Trophoblast cell (in vitro differentiated cells and primary cell): Measurements from ENCODE around the gene SAMD11.

Source experiments
- DNase-seq, 2 donors: peaks; one replicate each; pipeline ENCODE4 v3.0.0-alpha.2; 2016
- H2AFZ ChIP-seq: 2 replicates; pipeline ENCODE4 v1.6.1; 2013; ENCODE audit warnings: low read length, moderate library complexity, mild to moderate bottlenecking; ENCODE audit not compliant: insufficient read depth, poor library complexity
- H2AK5ac ChIP-seq: 2 replicates; pipeline ENCODE4 v1.6.1; 2013; ENCODE audit warnings: mild to moderate bottlenecking, low read length
- H2BK120ac ChIP-seq: 2 replicates; pipeline ENCODE4 v1.6.1; 2013; ENCODE audit warnings: low read length, mild to moderate bottlenecking, moderate library complexity; ENCODE audit not compliant: insufficient read depth, poor library complexity
- H2BK12ac ChIP-seq: 2 replicates; pipeline ENCODE4 v1.6.1; 2013; ENCODE audit warnings: mild to moderate bottlenecking, low read length, moderate library complexity
- H2BK5ac ChIP-seq: 2 replicates; pipeline ENCODE4 v1.6.1; 2013; ENCODE audit warnings: low read length, low read depth, moderate library complexity, mild to moderate bottlenecking; ENCODE audit not compliant: poor library complexity
- H3K14ac ChIP-seq: 2 replicates; pipeline ENCODE4 v1.6.1; 2013; ENCODE audit warnings: mild to moderate bottlenecking, low read length
- H3K18ac ChIP-seq: 2 replicates; pipeline ENCODE4 v1.6.1; 2013; ENCODE audit warnings: mild to moderate bottlenecking, low read length
- H3K23ac ChIP-seq: 2 replicates; pipeline ENCODE4 v1.6.1; 2013; ENCODE audit warnings: low read length
- H3K27ac ChIP-seq: 2 replicates; pipeline ENCODE4 v1.5.1; 2013; ENCODE audit warnings: low read depth, mild to moderate bottlenecking, inconsistent platforms, low read length, moderate library complexity
- H3K27me3 ChIP-seq: 2 replicates; pipeline ENCODE4 v1.6.1; 2013; ENCODE audit warnings: inconsistent platforms, mild to moderate bottlenecking, low read length, moderate library complexity; ENCODE audit not compliant: insufficient read depth
- H3K36me3 ChIP-seq, 2 experiments: 1 replicate in 1 of 2; 2 replicates in 1 of 2; pipeline ENCODE4 v1.6.1; 2013; ENCODE audit warnings: low read length in 2 of 2, mild to moderate bottlenecking in 2 of 2, moderate library complexity in 1 of 2; ENCODE audit not compliant: insufficient read depth in 2 of 2, control insufficient read depth in 1 of 2
- H3K4ac ChIP-seq: 2 replicates; pipeline ENCODE4 v1.6.1; 2013; ENCODE audit warnings: low read depth, mild to moderate bottlenecking, low read length, moderate library complexity
- H3K4me1 ChIP-seq, 2 experiments: 1 replicate in 1 of 2; 2 replicates in 1 of 2; pipeline ENCODE4 v1.6.1; 2013; ENCODE audit warnings: low read length in 2 of 2, mild to moderate bottlenecking in 2 of 2, moderate library complexity in 1 of 2; ENCODE audit not compliant: insufficient read depth in 2 of 2, control insufficient read depth in 1 of 2
- H3K4me2 ChIP-seq: 2 replicates; pipeline ENCODE4 v1.6.1; 2013; ENCODE audit warnings: inconsistent platforms, mild to moderate bottlenecking, low read length, moderate library complexity
- H3K4me3 ChIP-seq: 2 replicates; pipeline ENCODE4 v1.5.1; 2013; ENCODE audit warnings: mild to moderate bottlenecking, low read depth, low read length, inconsistent platforms
- H3K79me1 ChIP-seq: one replicate; pipeline ENCODE4 v1.6.1; 2013; ENCODE audit warnings: low read length
- H3K79me2 ChIP-seq: 2 replicates; pipeline ENCODE4 v1.6.1; 2013; ENCODE audit warnings: low read length, mild to moderate bottlenecking; ENCODE audit not compliant: control insufficient read depth, insufficient read depth, poor library complexity
- H3K9ac ChIP-seq: 2 replicates; pipeline ENCODE4 v1.6.1; 2013; ENCODE audit warnings: mild to moderate bottlenecking, low read length
- H3K9me3 ChIP-seq: 2 replicates; pipeline ENCODE4 v1.6.1; 2013; ENCODE audit warnings: low read depth, mild to moderate bottlenecking, control low read depth, inconsistent platforms, low read length; ENCODE audit not compliant: insufficient read depth
- H4K12ac ChIP-seq: 2 replicates; pipeline ENCODE4 v1.6.1; 2013; ENCODE audit warnings: low read depth, mild to moderate bottlenecking, low read length, moderate library complexity
- H4K8ac ChIP-seq: 2 replicates; pipeline ENCODE4 v1.6.1; 2013; ENCODE audit warnings: low read depth, mild to moderate bottlenecking, low read length, moderate library complexity
- H4K91ac ChIP-seq: one replicate; pipeline ENCODE4 v1.6.1; 2013; ENCODE audit warnings: low read depth, mild to moderate bottlenecking, low read length, moderate library complexity
- WGBS: extraction: QIAGEN DNeasy Blood & Tissue Kit; methylation state at CpG from one replicate; pipeline ENCODE4 v1.1.7; 2013; ENCODE audit warnings: missing lambda C conversion rate; ENCODE audit not compliant: insufficient read length, insufficient coverage; ENCODE audit errors: extremely low coverage; 5-methylcytosine and 5-hydroxymethylcytosine counted together

The SAMD11 gene

GRCh38 chr1:950268-950667, 26.5 kb downstream of the SAMD11 start:
- H4K8ac ChIP-seq, result no peak overlapping the region
- no peaks in the 10 kb centered on the region for H3K79me1 ChIP-seq
- no peaks in the 10 kb centered on the region for H3K79me2 ChIP-seq
- H3K4me1 ChIP-seq, result no peaks in the 10 kb centered on the region
- H4K12ac ChIP-seq, result no peak overlapping the region
- no peak overlapping the region for H4K91ac ChIP-seq
- peak overlapping the region; percentile 18 for H3K23ac ChIP-seq
- H3K4me3 ChIP-seq, result peak overlapping the region; percentile 33
- no peaks in the 10 kb centered on the region for H3K27me3 ChIP-seq
- no peak overlapping the region for H2AK5ac ChIP-seq
- no peak overlapping the region for H3K4me2 ChIP-seq
- no peak overlapping the region for H3K14ac ChIP-seq
- H3K27ac ChIP-seq, result no peak overlapping the region
- no peak for DNase-seq
- peaks cover 95 to 96% of the 10 kb centered on the region in 2 experiments for H3K36me3 ChIP-seq
- WGBS, result no CpG with 5 or more reads among the region's 9 CpGs
- H3K9ac ChIP-seq, result no peak overlapping the region
- no peak overlapping the region for H2AFZ ChIP-seq
- H2BK5ac ChIP-seq, result no peak overlapping the region
- H2BK12ac ChIP-seq, result no peak overlapping the region
- no peak overlapping the region for H2BK120ac ChIP-seq
- H3K4ac ChIP-seq, result no peak overlapping the region
- H3K9me3 ChIP-seq, result peaks cover 6% of the 10 kb centered on the region
- H3K18ac ChIP-seq, result no peak overlapping the region

DNA sequence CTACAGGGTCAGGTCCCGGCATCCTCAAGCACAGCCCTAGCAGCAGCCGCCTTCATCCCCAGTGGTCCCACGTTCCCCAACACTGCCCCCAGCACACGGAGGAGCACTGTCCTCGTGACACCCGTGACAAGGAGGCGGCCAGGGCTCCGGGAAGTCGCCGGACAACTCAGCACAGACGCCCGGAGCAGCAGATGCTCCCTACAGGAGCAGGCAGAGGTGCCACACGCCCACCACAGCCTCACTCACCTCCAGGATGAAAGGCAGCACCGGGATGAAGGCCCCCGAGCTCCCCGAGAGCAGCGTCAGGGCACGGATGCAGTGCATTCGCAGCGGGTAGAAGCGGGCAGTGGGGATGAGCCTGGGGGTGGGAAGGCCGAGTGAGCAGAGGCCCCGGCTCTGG, 27.2 kb downstream of the SAMD11 start:
- H3K27me3 ChIP-seq, result no peaks in the 10 kb centered on the region
- peaks cover 96 to 97% of the 10 kb centered on the region in 2 experiments for H3K36me3 ChIP-seq
- H2AK5ac ChIP-seq, result no peak overlapping the region
- peaks cover 6% of the 10 kb centered on the region for H3K9me3 ChIP-seq
- DNase-seq, result no peak
- H3K14ac ChIP-seq, result no peak overlapping the region
- no CpG with 5 or more reads among the region's 23 CpGs for whole genome bisulfite sequencing
- no peak overlapping the region for H2BK5ac ChIP-seq
- no peaks in the 10 kb centered on the region for H3K79me2 ChIP-seq
- no peak overlapping the region for H4K8ac ChIP-seq
- H3K18ac ChIP-seq, result no peak overlapping the region
- no peak overlapping the region for H3K4me3 ChIP-seq
- H3K4me2 ChIP-seq, result no peak overlapping the region
- no peak overlapping the region for H3K23ac ChIP-seq
- no peak overlapping the region for H4K91ac ChIP-seq
- no peak overlapping the region for H2BK12ac ChIP-seq
- no peak overlapping the region for H3K4ac ChIP-seq
- H3K9ac ChIP-seq, result no peak overlapping the region
- H2BK120ac ChIP-seq, result no peak overlapping the region
- H4K12ac ChIP-seq, result no peak overlapping the region
- H2AFZ ChIP-seq, result no peak overlapping the region
- H3K79me1 ChIP-seq, result no peaks in the 10 kb centered on the region
- no peak overlapping the region for H3K27ac ChIP-seq
- no peaks in the 10 kb centered on the region for H3K4me1 ChIP-seq

- Histone ChIP-seq H2BK120ac (no peak overlapping the region), H2AK5ac (no peak overlapping the region), H4K91ac (no peak overlapping the region), H3K36me3 (peaks cover 96 to 97% of the 10 kb centered on the region in 2 experiments), H3K23ac (no peak overlapping the region), H3K27ac (no peak overlapping the region), H4K12ac (no peak overlapping the region), H3K4me3 (no peak overlapping the region), H3K4me1 (no peaks in the 10 kb centered on the region), H3K4ac (no peak overlapping the region), H2BK12ac (no peak overlapping the region), H3K79me1 (no peaks in the 10 kb centered on the region), H3K18ac (no peak overlapping the region), H2BK5ac (no peak overlapping the region), H3K9ac (no peak overlapping the region), H3K27me3 (no peaks in the 10 kb centered on the region), H3K14ac (no peak overlapping the region), H3K79me2 (no peaks in the 10 kb centered on the region), H3K4me2 (no peak overlapping the region), H4K8ac (no peak overlapping the region), H3K9me3 (peaks cover 6% of the 10 kb centered on the region), H2AFZ (no peak overlapping the region)
- no peak for DNase-seq
- WGBS, result no CpG with 5 or more reads among the region's 6 CpGs
These were observed 27.6 kb downstream of the SAMD11 start for GRCh38 chr1:951364-951763.

DNA sequence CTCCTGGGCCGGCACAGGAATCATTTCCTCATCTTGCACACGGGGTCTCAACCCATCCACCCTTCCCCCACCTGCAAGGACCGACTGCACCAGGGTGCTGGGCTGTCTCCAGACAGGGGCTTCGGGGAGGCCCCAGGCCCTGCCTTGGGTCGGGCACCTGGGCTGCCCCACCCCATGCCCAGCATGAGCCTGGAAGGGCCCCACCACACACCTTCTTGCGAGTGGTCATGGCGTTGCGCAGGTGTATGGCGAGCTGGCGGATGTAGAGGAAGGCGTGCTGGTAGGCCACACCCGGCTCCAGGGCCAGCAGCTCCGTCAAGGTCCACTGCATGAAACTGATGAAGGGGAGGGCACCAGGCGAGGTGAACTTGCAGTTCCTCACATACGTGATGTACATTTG, 28.5 kb downstream of the SAMD11 start:
- no peak for DNase-seq
- H4K12ac ChIP-seq, result no peak overlapping the region
- no peak overlapping the region for H4K91ac ChIP-seq
- H3K23ac ChIP-seq, result no peak overlapping the region
- no peak overlapping the region for H3K4me3 ChIP-seq
- H2BK120ac ChIP-seq, result no peak overlapping the region
- no peaks in the 10 kb centered on the region for H3K79me2 ChIP-seq
- no peak overlapping the region for H2AK5ac ChIP-seq
- no peak overlapping the region for H3K9ac ChIP-seq
- no peaks in the 10 kb centered on the region for H3K4me1 ChIP-seq
- H3K9me3 ChIP-seq, result peaks cover 6% of the 10 kb centered on the region
- no CpG with 5 or more reads among the region's 15 CpGs for WGBS
- peaks cover 99% of the 10 kb centered on the region in 2 experiments for H3K36me3 ChIP-seq
- no peak overlapping the region for H2BK12ac ChIP-seq
- no peak overlapping the region for H4K8ac ChIP-seq
- no peak overlapping the region for H3K27ac ChIP-seq
- no peak overlapping the region for H2BK5ac ChIP-seq
- no peak overlapping the region for H3K4ac ChIP-seq
- H3K79me1 ChIP-seq, result no peaks in the 10 kb centered on the region
- no peaks in the 10 kb centered on the region for H3K27me3 ChIP-seq
- H3K4me2 ChIP-seq, result no peak overlapping the region
- H3K18ac ChIP-seq, result no peak overlapping the region
- no peak overlapping the region for H2AFZ ChIP-seq
- H3K14ac ChIP-seq, result no peak overlapping the region
